Ramos (cell line): Measurements from ENCODE around the gene LTBP4.
"Not testable (repeated sequence)": the region's sequence is repeated elsewhere in the genome, so short reads cannot be mapped to it uniquely, and the experiment has no call there.

Experiments used
- in situ Hi-C: fragments of 300-500 bp; cut with MboI; formaldehyde crosslinking; loops from one replicate; pipeline ENCODE4 v1.14.3; 2022; ENCODE audit warnings: low sequenced_read_pairs; ENCODE audit not compliant: unreplicated experiment

Gene LTBP4

GRCh38 chr19:40601134-40601974, at the start of gene LTBP4:
Gene LTBP4 (plus strand): TSS chr19:40601369. CDS start chr19:40601388, 19 bp downstream.
- in situ Hi-C loops = loop anchor here (10.0 kb wide), 1 partner anchor 317 kb away; the partner anchor contains the start of gene AKT2

- in situ Hi-C loops = no loop called here
Measured at GRCh38 chr19:40552848-40553247, 48.3 kb upstream of the LTBP4 start.

- in situ Hi-C loops = no loop called here
Measured at GRCh38 chr19:40553885-40554857, 47.0 kb upstream of the LTBP4 start.

- in situ Hi-C loops = no loop called here
Measured at GRCh38 chr19:40555978-40556689, 45.0 kb upstream of the LTBP4 start.

- in situ Hi-C loops = no loop called here
Measured at GRCh38 chr19:40556953-40557530, 44.1 kb upstream of the LTBP4 start.

GRCh38 chr19:40559394-40559793, 41.8 kb upstream of the LTBP4 start:
- in situ Hi-C loops = no loop called here

- in situ Hi-C loops = no loop called here
Measured at GRCh38 chr19:40560092-40560507, 41.1 kb upstream of the LTBP4 start.

GRCh38 chr19:40561947-40562346, 39.2 kb upstream of the LTBP4 start:
- in situ Hi-C loops = no loop called here

GRCh38 chr19:40564535-40564934, 36.6 kb upstream of the LTBP4 start:
- in situ Hi-C loops = not testable (repeated sequence)

GRCh38 chr19:40565355-40565754, 35.8 kb upstream of the LTBP4 start:
- in situ Hi-C loops = no loop called here

GRCh38 chr19:40565910-40566495, 35.2 kb upstream of the LTBP4 start:
- in situ Hi-C loops = no loop called here

GRCh38 chr19:40567040-40567749, 34.0 kb upstream of the LTBP4 start:
- in situ Hi-C loops = no loop called here

- in situ Hi-C loops = no loop called here
Measured at GRCh38 chr19:40567750-40568494, 33.2 kb upstream of the LTBP4 start.

GRCh38 chr19:40570313-40571004, 30.7 kb upstream of the LTBP4 start:
- in situ Hi-C loops = no loop called here

GRCh38 chr19:40571005-40571318, 30.2 kb upstream of the LTBP4 start:
- in situ Hi-C loops = no loop called here

GRCh38 chr19:40571831-40572495, 29.2 kb upstream of the LTBP4 start:
- in situ Hi-C loops = no loop called here

- in situ Hi-C loops = no loop called here
Measured at GRCh38 chr19:40575326-40575725, 25.8 kb upstream of the LTBP4 start.
